K562 (cell line): ENCODE data around the gene SESN2. TPM values are rescaled to one million over a fixed set of nuclear protein-coding genes. Genes with fewer than 3 reads are reported as not detected.

Source experiments
- ATF3 ChIP-seq, 2 experiments: fragments of 450-650 bp in 1 of 2; sonication (generic) in 1 of 2; formaldehyde crosslinking in 1 of 2; IDR thresholded peaks in 1 of 2; conservative IDR thresholded peaks in 1 of 2; 2 replicates each; pipeline versions ENCODE4 v1.6.1 to v1.8.1; 2016 to 2023; ENCODE audit warnings: mild to moderate bottlenecking in 2 of 2, moderate library complexity in 2 of 2, inconsistent platforms in 1 of 2, missing genetic modification reagents in 1 of 2
- ERF ChIP-seq: fragments of 450-650 bp; formaldehyde crosslinking; IDR thresholded peaks from 2 replicates; pipeline ENCODE4 v1.4.0; 2020; ENCODE audit warnings: mild to moderate bottlenecking, mixed read lengths
- ETS1 ChIP-seq: conservative IDR thresholded peaks from 2 replicates; pipeline ENCODE4 v1.6.1; 2011; ENCODE audit warnings: low read depth, mild to moderate bottlenecking, low read length; ENCODE audit not compliant: control insufficient read depth
- FOXM1 ChIP-seq, 2 experiments: fragments of 450-650 bp in 1 of 2; sonication (generic) in 1 of 2; formaldehyde crosslinking in 1 of 2; IDR thresholded peaks; 2 replicates each; pipeline versions ENCODE4 v1.6.1 to v1.9.0; 2017 to 2022; ENCODE audit warnings: low read depth in 2 of 2, mild to moderate bottlenecking in 2 of 2, missing genetic modification reagents in 1 of 2, moderate library complexity in 1 of 2
- HEY1 ChIP-seq: fragments of 250-450 bp; sonication (Bioruptor Pico); IDR thresholded peaks from 2 replicates; pipeline ENCODE4 v1.5.0; 2020; ENCODE audit warnings: mild to moderate bottlenecking, moderate library complexity, borderline replicate concordance
- KLF1 ChIP-seq: fragments of 450-650 bp; IDR thresholded peaks from 2 replicates; pipeline ENCODE4 v1.6.1; 2016; ENCODE audit warnings: missing genetic modification characterization, missing compliant biosample characterization
- MYBL2 ChIP-seq, 2 experiments: fragments of 450-650 bp in 1 of 2; sonication (generic) in 1 of 2; formaldehyde crosslinking in 1 of 2; IDR thresholded peaks; 2 replicates each; pipeline versions ENCODE4 v1.6.1 to v1.8.1; 2017 to 2022; ENCODE audit warnings: borderline replicate concordance in 1 of 2, inconsistent platforms in 1 of 2, low read depth in 1 of 2, mild to moderate bottlenecking in 1 of 2, missing genetic modification reagents in 1 of 2, moderate library complexity in 1 of 2
- NELFE ChIP-seq: IDR thresholded peaks from 2 replicates; pipeline ENCODE4 v1.6.1; 2011; ENCODE audit warnings: mild to moderate bottlenecking; ENCODE audit not compliant: insufficient read depth, insufficient read length
- NR2C1 ChIP-seq, 2 experiments: fragments of 450-650 bp; IDR thresholded peaks; 2 replicates each; pipeline ENCODE4 v1.6.1; 2017; ENCODE audit warnings: mild to moderate bottlenecking in 2 of 2, antibody characterized with exemption in 1 of 2, inconsistent platforms in 1 of 2, missing compliant biosample characterization in 1 of 2, missing genetic modification characterization in 1 of 2
- NR2C2 ChIP-seq, 2 experiments: fragments of 200-800 bp in 1 of 2; sonication (Bioruptor generic) in 1 of 2; sonication (generic) in 1 of 2; formaldehyde crosslinking in 1 of 2; IDR thresholded peaks; 2 replicates each; pipeline versions ENCODE4 v1.6.1 to v1.8.0; 2016 to 2022; ENCODE audit warnings: mild to moderate bottlenecking in 1 of 2, missing compliant biosample characterization in 1 of 2, missing genetic modification characterization in 1 of 2, missing genetic modification reagents in 1 of 2
- PHB ChIP-seq: fragments of 250-450 bp; sonication (Bioruptor Pico); IDR thresholded peaks from 2 replicates; pipeline ENCODE4 v1.5.0; 2021
- POLR2G ChIP-seq: fragments of 200-400 bp; formaldehyde crosslinking; IDR thresholded peaks from 2 replicates; pipeline ENCODE4 v1.6.1; 2017; ENCODE audit warnings: low read depth, mild to moderate bottlenecking, antibody characterized with exemption, low read length, moderate library complexity
- SIN3A ChIP-seq, 2 experiments: fragments of 150-350 bp in 1 of 2; IDR thresholded peaks; 2 replicates each; pipeline ENCODE4 v1.6.1; 2011 to 2016; ENCODE audit warnings: borderline replicate concordance in 2 of 2, low read depth in 2 of 2, low read length in 2 of 2, mild to moderate bottlenecking in 2 of 2, moderate library complexity in 2 of 2; ENCODE audit not compliant: control insufficient read depth in 1 of 2
- THRB ChIP-seq: fragments of 450-650 bp; formaldehyde crosslinking; conservative IDR thresholded peaks from 2 replicates; pipeline ENCODE4 v1.4.0; 2022; ENCODE audit warnings: mild to moderate bottlenecking, missing genetic modification characterization
- TSC22D4 ChIP-seq: fragments of 450-650 bp; IDR thresholded peaks from 2 replicates; pipeline ENCODE4 v1.6.1; 2016; ENCODE audit warnings: missing genetic modification characterization, missing biosample characterization, control low read depth
- ZBTB7A ChIP-seq: IDR thresholded peaks from 2 replicates; pipeline ENCODE4 v1.6.1; 2011; ENCODE audit warnings: low read depth, mild to moderate bottlenecking, low read length, moderate library complexity, borderline replicate concordance; ENCODE audit not compliant: control insufficient read depth
- ZFX ChIP-seq: sonication (generic); formaldehyde crosslinking; IDR thresholded peaks from 2 replicates; pipeline ENCODE4 v1.8.0; 2022; ENCODE audit warnings: mild to moderate bottlenecking, missing genetic modification reagents, moderate library complexity
- ZKSCAN8 ChIP-seq: fragments of 200-800 bp; sonication (Bioruptor generic); IDR thresholded peaks from 2 replicates; pipeline ENCODE4 v1.6.1; 2016; ENCODE audit warnings: missing genetic modification characterization, missing compliant biosample characterization
- ZNF143 ChIP-seq: sonication (generic); formaldehyde crosslinking; IDR thresholded peaks from 2 replicates; pipeline ENCODE4 v1.9.0; 2022; ENCODE audit warnings: mild to moderate bottlenecking, missing genetic modification reagents
- ZNF23 ChIP-seq: fragments of 250-450 bp; sonication (Bioruptor Pico); IDR thresholded peaks from 2 replicates; pipeline ENCODE4 v1.4.0; 2020; ENCODE audit warnings: mild to moderate bottlenecking
- ZNF766 ChIP-seq: fragments of 200-800 bp; sonication (Bioruptor generic); conservative IDR thresholded peaks from 2 replicates; pipeline ENCODE4 v1.6.1; 2016; ENCODE audit warnings: missing genetic modification characterization, missing compliant biosample characterization
- polyA plus RNA-seq, 8 experiments: library from polyadenylated mRNA; depleted of rRNA in 4 of 8; stranded (reverse) in 5 of 8; unstranded in 3 of 8; fragments of >200 nt; fragmentation: Nextera tagmentation in 2 of 8; fragmentation: Illumina TruSeq in 1 of 8; extraction: Ambion mirVana in 2 of 8; extraction: Trizol in 1 of 8; gene quantifications; 2 replicates each; pipeline versions ENCODE4 v1.2.1 to v1.2.3, GENCODE V29; 2011 to 2014; ENCODE audit warnings: inconsistent platforms in 1 of 8, missing spikeins in 1 of 8
- total RNA-seq, 7 experiments: library from RNA; depleted of rRNA in 6 of 7; stranded (reverse); fragments of >200 nt in 6 of 7; fragmentation: Illumina TruSeq in 2 of 7; extraction: Trizol in 2 of 7; gene quantifications; 2 replicates each; pipeline versions ENCODE4 v1.2.1 to v1.2.3, GENCODE V29; 2011 to 2021; ENCODE audit warnings: low replicate concordance in 1 of 7
- TF ChIP-seq, protein P1 (sequence below): fragments of 250-450 bp; sonication (Bioruptor Pico); IDR thresholded peaks from 2 replicates; pipeline ENCODE4 v1.8.0; 2022; ENCODE audit warnings: moderate library complexity, mild to moderate bottlenecking, inconsistent platforms

The SESN2 gene
- total and polyA plus RNA-seq, 9 of the 15 experiments (the other 6 are each of a cell fraction or from before 2014, with no cell fraction given) = 3.7 to 71.3 (median 16.8) TPM

DNA sequence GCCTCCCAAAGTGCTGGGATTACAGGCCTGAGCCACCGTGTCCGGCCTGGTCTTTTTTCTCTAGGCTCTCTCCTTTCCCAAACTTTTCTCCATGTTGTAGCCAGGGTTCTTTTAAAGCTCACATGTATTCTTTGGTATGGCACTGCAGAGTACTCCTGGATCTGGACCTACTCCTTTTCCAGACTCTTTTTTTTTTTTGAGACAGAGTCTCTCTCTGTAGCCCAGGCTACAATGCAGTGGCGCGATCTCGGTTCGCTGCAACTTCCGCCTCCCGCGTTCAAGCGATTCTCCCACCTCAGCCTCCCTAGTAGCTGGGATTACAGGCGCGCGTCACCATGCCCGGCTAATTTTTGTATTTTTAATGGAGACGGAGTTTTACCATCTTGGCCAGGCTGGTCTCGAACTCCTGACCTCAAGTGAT lies 68.9 kb downstream of the SESN2 start (continued):
- TF ChIP-seq ETS1 (0 out of 2 replicates have a peak, but pooled peaks have one; percentile 30), PHB (CRISPR knock-in tag) (no peak), ZFX (no peak), ATF3 (IDR thresholded peaks at IDR 0.05) (no peak), ATF3 (CRISPR knock-in tag; conservative IDR thresholded peaks at IDR 0.05) (no peak), SIN3A (IDR thresholded peaks at IDR 0.05; ENCODE audit: borderline replicate concordance in 2 of 2, control insufficient read depth in 1 of 2, low read depth in 2 of 2, low read length in 2 of 2) (no peak), ZBTB7A (no peak), THRB (CRISPR knock-in tag) (no peak), NR2C1 (IDR thresholded peaks at IDR 0.05) (no peak), NR2C1 (tag; IDR thresholded peaks at IDR 0.05) (no peak), KLF1 (tag) (no peak), ZNF23 (CRISPR knock-in tag) (no peak), ZNF143 (no peak), POLR2G (no peak), NR2C2 (CRISPR knock-in tag; IDR thresholded peaks at IDR 0.05) (no peak), NR2C2 (tag; IDR thresholded peaks at IDR 0.05) (no peak), HEY1 (CRISPR knock-in tag) (no peak), TSC22D4 (tag) (no peak), MYBL2 (IDR thresholded peaks at IDR 0.05; ENCODE audit: low read depth) (no peak), MYBL2 (CRISPR knock-in tag; IDR thresholded peaks at IDR 0.05; ENCODE audit: borderline replicate concordance) (no peak), ZKSCAN8 (CRISPR knock-in tag) (no peak), ZNF766 (CRISPR knock-in tag) (0 out of 2 replicates have a peak, but pooled peaks have one; percentile 24), NELFE (no peak), FOXM1 (IDR thresholded peaks at IDR 0.05; ENCODE audit: low read depth) (no peak), FOXM1 (CRISPR knock-in tag; IDR thresholded peaks at IDR 0.05; ENCODE audit: low read depth) (no peak), ERF (CRISPR knock-in tag) (no peak)
- TF ChIP-seq, protein P1, sequence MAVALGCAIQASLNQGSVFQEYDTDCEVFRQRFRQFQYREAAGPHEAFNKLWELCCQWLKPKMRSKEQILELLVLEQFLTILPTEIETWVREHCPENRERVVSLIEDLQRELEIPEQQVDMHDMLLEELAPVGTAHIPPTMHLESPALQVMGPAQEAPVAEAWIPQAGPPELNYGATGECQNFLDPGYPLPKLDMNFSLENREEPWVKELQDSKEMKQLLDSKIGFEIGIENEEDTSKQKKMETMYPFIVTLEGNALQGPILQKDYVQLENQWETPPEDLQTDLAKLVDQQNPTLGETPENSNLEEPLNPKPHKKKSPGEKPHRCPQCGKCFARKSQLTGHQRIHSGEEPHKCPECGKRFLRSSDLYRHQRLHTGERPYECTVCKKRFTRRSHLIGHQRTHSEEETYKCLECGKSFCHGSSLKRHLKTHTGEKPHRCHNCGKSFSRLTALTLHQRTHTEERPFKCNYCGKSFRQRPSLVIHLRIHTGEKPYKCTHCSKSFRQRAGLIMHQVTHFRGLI (CRISPR knock-in tag) = peak; percentile 65; the same call in 1 of the 2 replicates
